Ishikawa (cell line): Measurements from ENCODE around the gene PSMG4.

Experiments
- EP300 ChIP-seq: IDR thresholded peaks from 2 replicates; pipeline ENCODE4 v1.6.1; 2012; ENCODE audit warnings: borderline replicate concordance
- MAX ChIP-seq: IDR thresholded peaks from 2 replicates; pipeline ENCODE4 v1.6.1; 2012
- NFIC ChIP-seq: IDR thresholded peaks from 2 replicates; pipeline ENCODE4 v1.6.1; 2012
- RAD21 ChIP-seq: IDR thresholded peaks from 2 replicates; pipeline ENCODE4 v1.6.1; 2012; ENCODE audit warnings: low read depth
- TAF1 ChIP-seq: IDR thresholded peaks from 2 replicates; pipeline ENCODE4 v1.6.1; 2012; ENCODE audit warnings: low read depth, mild to moderate bottlenecking
- TCF12 ChIP-seq: IDR thresholded peaks from 2 replicates; pipeline ENCODE4 v1.6.1; 2012; ENCODE audit warnings: low read depth
- TEAD4 ChIP-seq: IDR thresholded peaks from 2 replicates; pipeline ENCODE4 v1.6.1; 2012
- USF1 ChIP-seq: IDR thresholded peaks from 2 replicates; pipeline ENCODE4 v1.6.1; 2012
- YY1 ChIP-seq: IDR thresholded peaks from 2 replicates; pipeline ENCODE4 v1.6.1; 2012; ENCODE audit warnings: low read depth

- TF ChIP-seq TAF1, result no peak
- no peak for TF ChIP-seq MAX
- no peak for TF ChIP-seq YY1
- no peak for TF ChIP-seq TEAD4
- no peak for TF ChIP-seq EP300
- no peak for TF ChIP-seq RAD21
- no peak for TF ChIP-seq USF1
- TF ChIP-seq TCF12, result no peak
- no peak for TF ChIP-seq NFIC
Measured at GRCh38 chr6:3220366-3220765, 38.4 kb upstream of the PSMG4 start.
